H9 (cell line): Measurements from ENCODE around the gene SCLY. TPM values are rescaled to one million over a fixed set of nuclear protein-coding genes. Genes with fewer than 3 reads are reported as not detected.

Experiments used
- DNase-seq: peaks from one replicate; pipeline ENCODE4 v3.0.0-alpha.2; 2017
- H2AFZ ChIP-seq: one replicate; pipeline ENCODE4 v1.6.1; 2013; ENCODE audit warnings: mild to moderate bottlenecking, low read length, control low read depth, moderate library complexity
- H2AK5ac ChIP-seq: 2 replicates; pipeline ENCODE4 v1.6.1; 2013; ENCODE audit warnings: low read length, control low read depth, mixed read lengths; ENCODE audit not compliant: insufficient read length
- H2BK120ac ChIP-seq: one replicate; pipeline ENCODE4 v1.6.1; 2013; ENCODE audit warnings: low read depth, mild to moderate bottlenecking, low read length, control low read depth, inconsistent platforms; ENCODE audit not compliant: poor library complexity, severe bottlenecking
- H2BK12ac ChIP-seq: 2 replicates; pipeline ENCODE4 v1.6.1; 2013; ENCODE audit warnings: low read length, control low read depth, mixed read lengths, low read depth; ENCODE audit not compliant: insufficient read length
- H2BK15ac ChIP-seq: 2 replicates; pipeline ENCODE4 v1.6.1; 2013; ENCODE audit warnings: low read depth, low read length, control low read depth
- H2BK20ac ChIP-seq: one replicate; pipeline ENCODE4 v1.6.1; 2013; ENCODE audit warnings: low read depth, mild to moderate bottlenecking, low read length, control low read depth, inconsistent platforms; ENCODE audit not compliant: poor library complexity, severe bottlenecking
- H2BK5ac ChIP-seq: 2 replicates; pipeline ENCODE4 v1.6.1; 2013; ENCODE audit warnings: low read length, control low read depth, mixed read lengths; ENCODE audit not compliant: insufficient read length
- H3K14ac ChIP-seq: 2 replicates; pipeline ENCODE4 v1.6.1; 2013; ENCODE audit warnings: low read length, control low read depth; ENCODE audit not compliant: insufficient read depth
- H3K18ac ChIP-seq: 2 replicates; pipeline ENCODE4 v1.6.1; 2013; ENCODE audit warnings: low read depth, mild to moderate bottlenecking, mixed read lengths, low read length, control low read depth; ENCODE audit not compliant: insufficient read length
- H3K23ac ChIP-seq: 2 replicates; pipeline ENCODE4 v1.6.1; 2013; ENCODE audit warnings: low read length, control low read depth, mixed read lengths, low read depth; ENCODE audit not compliant: insufficient read length
- H3K23me2 ChIP-seq: 2 replicates; pipeline ENCODE4 v1.6.1; 2013; ENCODE audit warnings: low read depth, mild to moderate bottlenecking, mixed read lengths, low read length, control low read depth; ENCODE audit not compliant: insufficient read length, poor library complexity, severe bottlenecking
- H3K27ac ChIP-seq: 2 replicates; pipeline ENCODE4 v1.5.1; 2013; ENCODE audit warnings: low read length, control low read depth, mixed read lengths, low read depth; ENCODE audit not compliant: insufficient read length
- H3K27me3 ChIP-seq: 2 replicates; pipeline ENCODE4 v1.6.1; 2013; ENCODE audit warnings: low read length, control low read depth, inconsistent platforms; ENCODE audit not compliant: insufficient read depth
- H3K4ac ChIP-seq: 2 replicates; pipeline ENCODE4 v1.6.1; 2013; ENCODE audit warnings: low read depth, mild to moderate bottlenecking, control low read depth, inconsistent platforms, low read length, moderate library complexity
- H3K4me1 ChIP-seq: 2 replicates; pipeline ENCODE4 v1.6.1; 2013; ENCODE audit warnings: low read length, control low read depth, inconsistent platforms; ENCODE audit not compliant: insufficient read depth
- H3K4me2 ChIP-seq: 2 replicates; pipeline ENCODE4 v1.6.1; 2013; ENCODE audit warnings: low read length, control low read depth, mixed read lengths; ENCODE audit not compliant: insufficient read length, insufficient read depth
- H3K56ac ChIP-seq: 2 replicates; pipeline ENCODE4 v1.6.1; 2013; ENCODE audit warnings: low read depth, mild to moderate bottlenecking, mixed read lengths, low read length, control low read depth; ENCODE audit not compliant: insufficient read length
- H3K79me1 ChIP-seq: 2 replicates; pipeline ENCODE4 v1.6.1; 2013; ENCODE audit warnings: low read depth, mild to moderate bottlenecking, moderate library complexity, low read length, control low read depth, inconsistent platforms; ENCODE audit not compliant: insufficient read depth, poor library complexity, severe bottlenecking
- H3K79me2 ChIP-seq: 2 replicates; pipeline ENCODE4 v1.6.1; 2013; ENCODE audit warnings: low read length, control low read depth, inconsistent platforms; ENCODE audit not compliant: insufficient read depth
- H3K9ac ChIP-seq: 2 replicates; pipeline ENCODE4 v1.6.1; 2013; ENCODE audit warnings: low read length, control low read depth, mixed read lengths; ENCODE audit not compliant: insufficient read length; ENCODE audit errors: extremely low read depth
- H3K9me3 ChIP-seq: one replicate; pipeline ENCODE4 v1.6.1; 2013; ENCODE audit warnings: low read depth, low read length, inconsistent platforms; ENCODE audit not compliant: control insufficient read depth
- H3T11ph ChIP-seq: one replicate; pipeline ENCODE4 v1.6.1; 2013; ENCODE audit warnings: mild to moderate bottlenecking, low read length, control low read depth, inconsistent platforms
- H4K20me1 ChIP-seq: one replicate; pipeline ENCODE4 v1.6.1; 2013; ENCODE audit not compliant: control insufficient read depth, insufficient read length, insufficient read depth
- H4K5ac ChIP-seq: 2 replicates; pipeline ENCODE4 v1.6.1; 2013; ENCODE audit warnings: low read depth, mild to moderate bottlenecking, mixed read lengths, low read length, control low read depth; ENCODE audit not compliant: insufficient read length
- H4K8ac ChIP-seq: replicated peaks from 2 replicates; pipeline ENCODE4 v1.6.1; 2013; ENCODE audit warnings: low read length, control low read depth, mixed read lengths, low read depth; ENCODE audit not compliant: insufficient read length
- H4K91ac ChIP-seq: 2 replicates; pipeline ENCODE4 v1.6.1; 2013; ENCODE audit warnings: low read depth, mild to moderate bottlenecking, moderate library complexity, mixed read lengths, low read length, control low read depth; ENCODE audit not compliant: insufficient read length
- H3K27ac Mint-ChIP-seq, 3 experiments: 2 replicates in 2 of 3; 3 replicates in 1 of 3; pipeline ENCODE4 v1.8.0; 2020 to 2021; ENCODE audit warnings: mixed read lengths in 3 of 3, mild to moderate bottlenecking in 1 of 3, moderate library complexity in 1 of 3
- H3K27me3 Mint-ChIP-seq: 2 replicates; pipeline ENCODE4 v1.8.0; 2021; ENCODE audit warnings: low read depth, mild to moderate bottlenecking, moderate library complexity, mixed read lengths
- H3K36me3 Mint-ChIP-seq, 3 experiments: 2 replicates in 2 of 3; 3 replicates in 1 of 3; pipeline ENCODE4 v1.8.0; 2020 to 2021; ENCODE audit warnings: low read depth in 3 of 3, mixed read lengths in 3 of 3; ENCODE audit not compliant: insufficient read depth in 1 of 3
- H3K4me1 Mint-ChIP-seq, 2 experiments: 2 replicates each; pipeline ENCODE4 v1.8.0; 2020; ENCODE audit warnings: mixed read lengths in 2 of 2
- H3K4me3 Mint-ChIP-seq, 2 experiments: 2 replicates in 1 of 2; 3 replicates in 1 of 2; pipeline ENCODE4 v1.8.0; 2020 to 2021; ENCODE audit warnings: mild to moderate bottlenecking in 2 of 2, mixed read lengths in 2 of 2, moderate library complexity in 1 of 2
- H3K9me3 Mint-ChIP-seq, 2 experiments: 2 replicates in 1 of 2; 3 replicates in 1 of 2; pipeline ENCODE4 v1.8.0; 2020; ENCODE audit warnings: mild to moderate bottlenecking in 2 of 2, mixed read lengths in 2 of 2, moderate library complexity in 1 of 2
- CTCF ChIP-seq: fragments of 200-600 bp; sonication (generic); conservative IDR thresholded peaks from 3 replicates; pipeline ENCODE4 v1.8.0; 2021; ENCODE audit warnings: antibody characterized with exemption, mild to moderate bottlenecking
- WGBS: extraction: QIAGEN DNeasy Blood & Tissue Kit; methylation state at CpG from one replicate; pipeline ENCODE4 v1.1.7; 2013; ENCODE audit warnings: missing lambda C conversion rate, low lambda C conversion rate, mixed read lengths; ENCODE audit not compliant: insufficient read length; ENCODE audit errors: extremely low coverage; 5-methylcytosine and 5-hydroxymethylcytosine counted together
- total RNA-seq: library from RNA; stranded (reverse); gene quantifications from 2 replicates; pipeline ENCODE4 v1.2.1, GENCODE V29; 2021

SCLY gene
- total RNA-seq, 1 experiment from 2014 or later: 55.3 TPM

GRCh38 chr2:238117199-238118154 is 56.7 kb downstream of the SCLY start:
- Histone ChIP-seq H3K23me2 (peaks cover 5% of the 10 kb centered on the region), H3K79me2 (no peaks in the 10 kb centered on the region), H2BK5ac (no peak overlapping the region), H4K20me1 (no peaks in the 10 kb centered on the region), H3K18ac (no peak overlapping the region), H3T11ph (no peak overlapping the region), H3K9ac (no peak overlapping the region), H3K56ac (no peak overlapping the region), H2BK15ac (no peak overlapping the region), H2BK12ac (no peak overlapping the region), H3K4ac (no peak overlapping the region), H2BK120ac (no peak overlapping the region), H3K23ac (no peak overlapping the region), H4K5ac (no peak overlapping the region), H3K27me3 (no peaks in the 10 kb centered on the region), H3K27ac (no peak overlapping the region), H3K4me1 (no peaks in the 10 kb centered on the region), H4K8ac (no peak overlapping the region), H4K91ac (no peak overlapping the region), H2AK5ac (no peak overlapping the region), H3K79me1 (no peaks in the 10 kb centered on the region), H3K4me2 (no peak overlapping the region), H3K14ac (no peak overlapping the region; the same call in 1 of the 2 replicates), H2BK20ac (no peak overlapping the region), H2AFZ (no peak overlapping the region), H3K9me3 (no peaks in the 10 kb centered on the region)
- H3K36me3 Mint-ChIP-seq: peaks cover 0 to 9% (median 0%) of the 10 kb centered on the region in 3 experiments; a peak in 3 of 7 replicates
- no peak overlapping the region for H3K27ac Mint-ChIP-seq
- peaks cover 12% of the 10 kb centered on the region for H3K27me3 Mint-ChIP-seq
- no peaks in the 10 kb centered on the region; a peak in 1 of 4 replicates for H3K4me1 Mint-ChIP-seq
- DNase-seq: no peak
- peaks cover 12 to 21% of the 10 kb centered on the region in 2 experiments for H3K9me3 Mint-ChIP-seq
- no CpG with 5 or more reads among the region's 11 CpGs for WGBS
- no peak for TF ChIP-seq CTCF
- H3K4me3 Mint-ChIP-seq: no peak overlapping the region
